GM21381 (cell line): ENCODE data around the gene C2CD5.
"Not testable (repeated sequence)": the region's sequence is repeated elsewhere in the genome, so short reads cannot be mapped to it uniquely, and the experiment has no call there.

Source experiments
- ATAC-seq: cut with Tn5 transposase; IDR thresholded peaks from one replicate; pipeline ENCODE4 v1.9.1; 2021; ENCODE audit warnings: mild to moderate bottlenecking, moderate library complexity; ENCODE audit not compliant: unreplicated experiment

Gene C2CD5

GRCh38 chr12:22536346-22536945 is 7.9 kb downstream of the C2CD5 start:
- no peak for ATAC-seq

GRCh38 chr12:22535478-22535877 is 8.9 kb downstream of the C2CD5 start:
- no peak for ATAC-seq

GRCh38 chr12:22535038-22535437 is 9.3 kb downstream of the C2CD5 start:
- ATAC-seq: no peak

- peak; percentile 85 for ATAC-seq
These were observed 11.2 kb downstream of the C2CD5 start for GRCh38 chr12:22533155-22533554.

- ATAC-seq: no peak
These were observed 12.0 kb downstream of the C2CD5 start for GRCh38 chr12:22532317-22532716.

GRCh38 chr12:22531205-22531604 is 13.1 kb downstream of the C2CD5 start:
- no peak for ATAC-seq

GRCh38 chr12:22529281-22530060 is 14.9 kb downstream of the C2CD5 start:
- ATAC-seq: peak; percentile 43

GRCh38 chr12:22527999-22528398 is 16.3 kb downstream of the C2CD5 start:
- no peak for ATAC-seq

- ATAC-seq: no peak
These were observed 17.5 kb downstream of the C2CD5 start for GRCh38 chr12:22526836-22527235.

- ATAC-seq: no peak
These were observed 18.9 kb downstream of the C2CD5 start for GRCh38 chr12:22525426-22525825.

GRCh38 chr12:22518998-22519397 is 25.3 kb downstream of the C2CD5 start:
- ATAC-seq: no peak

GRCh38 chr12:22518060-22518719 is 26.2 kb downstream of the C2CD5 start:
- no peak for ATAC-seq

GRCh38 chr12:22514875-22515274 is 29.5 kb downstream of the C2CD5 start:
- no peak for ATAC-seq

- no peak for ATAC-seq
These were observed 38.5 kb downstream of the C2CD5 start for GRCh38 chr12:22505826-22506225.

GRCh38 chr12:22500100-22500499 is 44.2 kb downstream of the C2CD5 start:
- no peak for ATAC-seq

GRCh38 chr12:22499445-22499844 is 44.9 kb downstream of the C2CD5 start:
- ATAC-seq: no peak

- ATAC-seq: no peak
These were observed 50.0 kb downstream of the C2CD5 start for GRCh38 chr12:22494319-22494718.

GRCh38 chr12:22491034-22491433 is 53.3 kb downstream of the C2CD5 start:
- ATAC-seq: no peak

GRCh38 chr12:22488478-22488877 is 55.9 kb downstream of the C2CD5 start:
- no peak for ATAC-seq

- not testable (repeated sequence) for ATAC-seq
These were observed 56.7 kb downstream of the C2CD5 start for GRCh38 chr12:22487683-22488082.

GRCh38 chr12:22481547-22482104 is 62.7 kb downstream of the C2CD5 start:
- no peak for ATAC-seq

GRCh38 chr12:22480814-22481213 is 63.5 kb downstream of the C2CD5 start:
- ATAC-seq: not testable (repeated sequence)
